ENCODE data around the gene CCT8L2.
"Not testable (repeated sequence)": the region's sequence is repeated elsewhere in the genome, so short reads cannot be mapped to it uniquely, and the experiment has no call there.

CCT8L2 gene, protein sequence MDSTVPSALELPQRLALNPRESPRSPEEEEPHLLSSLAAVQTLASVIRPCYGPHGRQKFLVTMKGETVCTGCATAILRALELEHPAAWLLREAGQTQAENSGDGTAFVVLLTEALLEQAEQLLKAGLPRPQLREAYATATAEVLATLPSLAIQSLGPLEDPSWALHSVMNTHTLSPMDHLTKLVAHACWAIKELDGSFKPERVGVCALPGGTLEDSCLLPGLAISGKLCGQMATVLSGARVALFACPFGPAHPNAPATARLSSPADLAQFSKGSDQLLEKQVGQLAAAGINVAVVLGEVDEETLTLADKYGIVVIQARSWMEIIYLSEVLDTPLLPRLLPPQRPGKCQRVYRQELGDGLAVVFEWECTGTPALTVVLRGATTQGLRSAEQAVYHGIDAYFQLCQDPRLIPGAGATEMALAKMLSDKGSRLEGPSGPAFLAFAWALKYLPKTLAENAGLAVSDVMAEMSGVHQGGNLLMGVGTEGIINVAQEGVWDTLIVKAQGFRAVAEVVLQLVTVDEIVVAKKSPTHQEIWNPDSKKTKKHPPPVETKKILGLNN

GRCh38 chr22:16592710-16593109 is at the start of gene CCT8L2:
TSS of gene CCT8L2 (minus strand) at chr22:16592810. CDS start at chr22:16592550, 260 bp downstream.
- TF ChIP-seq EP300 (IDR thresholded peaks at IDR 0.05; ENCODE audit: borderline replicate concordance); REST (IDR thresholded peaks at IDR 0.05; ENCODE audit: low read depth); FOXM1 (IDR thresholded peaks at IDR 0.05; ENCODE audit: borderline replicate concordance, low read depth): not testable (repeated sequence)

DNA sequence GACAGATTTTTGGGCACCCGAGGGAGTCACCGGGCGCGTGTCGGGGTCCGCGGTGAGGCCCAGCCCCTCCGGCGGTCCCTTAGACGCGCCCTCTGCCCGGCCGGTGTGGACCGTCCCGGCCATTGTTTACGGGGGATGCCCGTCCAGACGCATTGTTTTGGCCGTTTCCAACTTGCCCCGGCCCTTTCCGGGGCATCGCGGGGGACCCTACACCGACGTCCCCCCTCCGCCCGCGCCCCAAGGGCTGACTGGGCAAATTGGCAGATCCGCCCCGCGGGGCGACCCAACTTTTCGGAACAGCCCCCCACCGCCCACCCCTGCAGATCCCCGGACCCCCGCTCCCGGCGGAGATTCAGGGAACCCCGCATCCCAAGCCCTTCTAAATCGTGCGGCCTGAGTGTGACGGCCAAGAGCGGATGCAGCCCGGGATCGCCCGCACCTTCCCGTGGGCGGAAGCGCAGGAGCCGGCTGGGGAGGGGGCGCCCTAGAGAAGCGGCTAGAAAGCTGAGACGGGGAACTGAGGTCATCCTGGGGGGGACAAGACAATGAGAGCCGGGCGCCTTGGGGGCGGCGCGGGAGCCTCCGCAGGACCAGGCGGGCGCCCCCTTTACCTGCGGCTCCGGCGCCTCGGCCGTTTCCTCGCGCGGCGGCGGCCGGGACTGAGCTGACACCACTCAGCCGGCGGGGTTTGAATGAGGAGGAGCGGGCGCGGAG is 17.1 kb upstream of the CCT8L2 start:
- TF ChIP-seq EGR1 (IDR thresholded peaks at IDR 0.05) (no peak), NFIC (IDR thresholded peaks at IDR 0.05) (no peak), CREB1 (IDR thresholded peaks at IDR 0.05; ENCODE audit: low read depth) (no peak), RAD21 (IDR thresholded peaks at IDR 0.05; ENCODE audit: low read depth) (no peak), TEAD4 (IDR thresholded peaks at IDR 0.05) (no peak), TAF1 (IDR thresholded peaks at IDR 0.05; ENCODE audit: low read depth) (no peak), CEBPB (IDR thresholded peaks at IDR 0.05) (no peak), EP300 (IDR thresholded peaks at IDR 0.05; ENCODE audit: borderline replicate concordance) (no peak), TCF12 (IDR thresholded peaks at IDR 0.05; ENCODE audit: low read depth) (no peak), FOXM1 (IDR thresholded peaks at IDR 0.05; ENCODE audit: borderline replicate concordance, low read depth) (no peak)
- TF ChIP-seq, protein P1, sequence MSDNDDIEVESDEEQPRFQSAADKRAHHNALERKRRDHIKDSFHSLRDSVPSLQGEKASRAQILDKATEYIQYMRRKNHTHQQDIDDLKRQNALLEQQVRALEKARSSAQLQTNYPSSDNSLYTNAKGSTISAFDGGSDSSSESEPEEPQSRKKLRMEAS (IDR thresholded peaks at IDR 0.05) = no peak
- TF ChIP-seq, protein P2, sequence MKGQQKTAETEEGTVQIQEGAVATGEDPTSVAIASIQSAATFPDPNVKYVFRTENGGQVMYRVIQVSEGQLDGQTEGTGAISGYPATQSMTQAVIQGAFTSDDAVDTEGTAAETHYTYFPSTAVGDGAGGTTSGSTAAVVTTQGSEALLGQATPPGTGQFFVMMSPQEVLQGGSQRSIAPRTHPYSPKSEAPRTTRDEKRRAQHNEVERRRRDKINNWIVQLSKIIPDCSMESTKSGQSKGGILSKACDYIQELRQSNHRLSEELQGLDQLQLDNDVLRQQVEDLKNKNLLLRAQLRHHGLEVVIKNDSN (IDR thresholded peaks at IDR 0.05) = no peak

GRCh38 chr22:16608931-16609330 is 16.3 kb upstream of the CCT8L2 start:
- TF ChIP-seq, protein P2 (IDR thresholded peaks at IDR 0.05) = no peak
- TF ChIP-seq TAF1 (IDR thresholded peaks at IDR 0.05; ENCODE audit: low read depth) (no peak), TCF12 (IDR thresholded peaks at IDR 0.05; ENCODE audit: low read depth) (no peak), ZBTB7A (IDR thresholded peaks at IDR 0.05; ENCODE audit: low read depth) (no peak), REST (IDR thresholded peaks at IDR 0.05; ENCODE audit: low read depth) (no peak)

DNA sequence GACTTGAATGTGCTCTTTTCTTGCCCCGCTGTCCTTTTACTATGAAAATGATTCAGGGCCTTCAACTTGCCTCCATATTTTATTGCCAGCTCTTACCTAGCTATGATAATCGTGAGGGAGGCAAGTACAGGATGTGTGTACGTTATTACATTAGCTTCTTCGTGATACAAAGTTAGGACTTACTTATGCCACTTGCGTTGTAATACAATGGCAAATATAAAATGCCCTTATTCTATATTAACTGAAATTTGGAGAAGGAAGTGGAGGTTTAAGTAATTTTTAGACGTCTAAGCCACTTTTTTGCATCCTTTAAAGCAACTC is 10.8 kb upstream of the CCT8L2 start:
- TF ChIP-seq, protein P2 (IDR thresholded peaks at IDR 0.05) = no peak
- TF ChIP-seq RAD21 (IDR thresholded peaks at IDR 0.05; ENCODE audit: low read depth) = no peak
- TF ChIP-seq TEAD4 (IDR thresholded peaks at IDR 0.05) = no peak
- TF ChIP-seq NFIC (IDR thresholded peaks at IDR 0.05) = no peak
- no peak for TF ChIP-seq TCF12 (IDR thresholded peaks at IDR 0.05; ENCODE audit: low read depth)
- TF ChIP-seq CEBPB (IDR thresholded peaks at IDR 0.05) = no peak
- no peak for TF ChIP-seq EGR1 (IDR thresholded peaks at IDR 0.05)
- TF ChIP-seq ZBTB7A (IDR thresholded peaks at IDR 0.05; ENCODE audit: low read depth) = no peak
- TF ChIP-seq YY1 (IDR thresholded peaks at IDR 0.05; ENCODE audit: low read depth) = no peak
- TF ChIP-seq CREB1 (IDR thresholded peaks at IDR 0.05; ENCODE audit: low read depth) = no peak
- TF ChIP-seq FOXM1 (IDR thresholded peaks at IDR 0.05; ENCODE audit: borderline replicate concordance, low read depth) = no peak
- TF ChIP-seq TAF1 (IDR thresholded peaks at IDR 0.05; ENCODE audit: low read depth) = no peak
- TF ChIP-seq, protein P1 (IDR thresholded peaks at IDR 0.05) = no peak
- no peak for TF ChIP-seq REST (IDR thresholded peaks at IDR 0.05; ENCODE audit: low read depth)
- no peak for TF ChIP-seq EP300 (IDR thresholded peaks at IDR 0.05; ENCODE audit: borderline replicate concordance)
